H1 (cell line): ENCODE data around the gene TNS3. TPM values are rescaled to one million over a fixed set of nuclear protein-coding genes. Genes with fewer than 3 reads are reported as not detected.

ENCODE experiments used
- CTCF ChIA-PET: fragments of 300-600 bp; sonication (Branson Sonifier 250); formaldehyde crosslinking; loops from one replicate; lab custom pipeline; 2021; ENCODE audit not compliant: partially characterized antibody; lab: Charles Lee
- POLR2A ChIA-PET: fragments of 300-600 bp; sonication (Branson Sonifier 250); formaldehyde crosslinking; loops from one replicate; lab custom pipeline; 2021; ENCODE audit warnings: inconsistent platforms; ENCODE audit not compliant: partially characterized antibody; lab: Charles Lee
- DNase-seq, 2 experiments: peaks; one replicate each; pipeline versions ENCODE4 v3.0.0 to v3.0.0-alpha.2; 2010 to 2022; ENCODE audit warnings: low spot score in 2 of 2, low read depth in 1 of 2, mixed read lengths in 1 of 2
- FAIRE-seq: peaks from 2 replicates; lab custom pipeline; 2011; peaks lifted over from hg19 to GRCh38; lab: Jason Lieb, UNC
- H2AFZ ChIP-seq: 2 replicates; pipeline ENCODE4 v1.8.1; 2012; ENCODE audit warnings: low read length, inconsistent platforms
- H2AK5ac ChIP-seq: 2 replicates; pipeline ENCODE4 v1.6.1; 2013; ENCODE audit warnings: low read depth, low read length
- H2BK120ac ChIP-seq: replicated peaks from 2 replicates; pipeline ENCODE3; 2013; ENCODE audit warnings: low read depth, low read length, inconsistent platforms
- H2BK12ac ChIP-seq: 2 replicates; pipeline ENCODE4 v1.6.1; 2013; ENCODE audit warnings: low read depth, low read length
- H2BK15ac ChIP-seq: 2 replicates; pipeline ENCODE4 v1.6.1; 2013; ENCODE audit warnings: low read length
- H2BK20ac ChIP-seq: 2 replicates; pipeline ENCODE4 v1.6.1; 2013; ENCODE audit warnings: low read length
- H2BK5ac ChIP-seq: 2 replicates; pipeline ENCODE4 v1.6.1; 2013; ENCODE audit warnings: low read depth, low read length
- H3K14ac ChIP-seq: 2 replicates; pipeline ENCODE4 v1.6.1; 2013; ENCODE audit warnings: inconsistent platforms; ENCODE audit not compliant: insufficient read length
- H3K18ac ChIP-seq: 2 replicates; pipeline ENCODE4 v1.6.1; 2013; ENCODE audit warnings: low read length; ENCODE audit errors: extremely low read depth
- H3K23ac ChIP-seq: 2 replicates; pipeline ENCODE4 v1.6.1; 2013; ENCODE audit warnings: inconsistent platforms; ENCODE audit not compliant: insufficient read length
- H3K23me2 ChIP-seq: 2 replicates; pipeline ENCODE4 v1.6.1; 2013; ENCODE audit warnings: low read depth, low read length
- H3K27ac ChIP-seq: 2 replicates; pipeline ENCODE4 v1.6.1; 2011; ENCODE audit warnings: low read depth, low read length, inconsistent platforms
- H3K27me3 ChIP-seq, 4 experiments: replicated peaks in 1 of 4; 1 replicate in 1 of 4; 2 replicates in 3 of 4; pipeline versions ENCODE4 v1.6.1 to v1.8.1; 2011 to 2013; ENCODE audit warnings: low read length in 3 of 4, mild to moderate bottlenecking in 3 of 4, inconsistent platforms in 2 of 4, mixed read lengths in 2 of 4, moderate library complexity in 1 of 4; ENCODE audit not compliant: control insufficient read depth in 3 of 4, insufficient read depth in 3 of 4; ENCODE audit errors: extremely low read depth in 1 of 4
- H3K36me3 ChIP-seq, 4 experiments: 2 replicates each; pipeline versions ENCODE4 v1.6.1 to v1.8.1; 2011 to 2013; ENCODE audit warnings: mild to moderate bottlenecking in 4 of 4, low read length in 3 of 4, moderate library complexity in 2 of 4, control low read depth in 1 of 4, inconsistent platforms in 1 of 4; ENCODE audit not compliant: insufficient read depth in 4 of 4, control insufficient read depth in 2 of 4
- H3K4ac ChIP-seq: replicated peaks from 2 replicates; pipeline ENCODE3; 2013; ENCODE audit warnings: low read length, low read depth, mixed read lengths, inconsistent platforms; ENCODE audit not compliant: insufficient read length
- H3K4me1 ChIP-seq, 4 experiments: replicated peaks in 1 of 4; 1 replicate in 1 of 4; 2 replicates in 3 of 4; pipeline versions ENCODE4 v1.6.1 to v1.8.1; 2011 to 2013; ENCODE audit warnings: low read length in 3 of 4, inconsistent platforms in 2 of 4, mixed read lengths in 1 of 4; ENCODE audit not compliant: insufficient read depth in 4 of 4, control insufficient read depth in 3 of 4
- H3K4me2 ChIP-seq, 2 experiments: 2 replicates each; pipeline versions ENCODE4 v1.6.1 to v1.8.1; 2011 to 2013; ENCODE audit warnings: low read depth in 2 of 2, low read length in 2 of 2, control low read depth in 1 of 2, inconsistent platforms in 1 of 2, mild to moderate bottlenecking in 1 of 2; ENCODE audit not compliant: insufficient read depth in 1 of 2
- H3K4me3 ChIP-seq, 4 experiments: fragments of 200-600, 300-600 bp in 1 of 4; sonication (generic), shearing (Covaris generic), sonication (Bioruptor Twin) in 1 of 4; 2 replicates each; pipeline versions ENCODE4 v1.5.1 to v1.8.1; 2011 to 2016; ENCODE audit warnings: low read length in 4 of 4, low read depth in 3 of 4, control low read depth in 2 of 4, inconsistent platforms in 2 of 4, mild to moderate bottlenecking in 2 of 4, mixed read lengths in 1 of 4, moderate library complexity in 1 of 4; ENCODE audit not compliant: insufficient read depth in 2 of 4; ENCODE audit errors: extremely low read depth in 1 of 4
- H3K56ac ChIP-seq: replicated peaks from 2 replicates; pipeline ENCODE3; 2013; ENCODE audit warnings: low read depth, mild to moderate bottlenecking, mixed read lengths, low read length, inconsistent platforms; ENCODE audit not compliant: insufficient read length
- H3K79me1 ChIP-seq: 2 replicates; pipeline ENCODE4 v1.6.1; 2013; ENCODE audit warnings: low read depth, low read length, control low read depth
- H3K79me2 ChIP-seq, 2 experiments: 2 replicates each; pipeline versions ENCODE4 v1.6.1 to v1.8.1; 2012 to 2013; ENCODE audit warnings: low read length in 2 of 2, mild to moderate bottlenecking in 2 of 2, inconsistent platforms in 1 of 2; ENCODE audit not compliant: insufficient read depth in 2 of 2, control insufficient read depth in 1 of 2
- H3K9ac ChIP-seq, 4 experiments: replicated peaks in 1 of 4; 1 replicate in 1 of 4; 2 replicates in 3 of 4; pipeline versions ENCODE4 v1.6.1 to v1.8.1; 2011 to 2013; ENCODE audit warnings: low read depth in 3 of 4, low read length in 3 of 4, control low read depth in 2 of 4, mild to moderate bottlenecking in 2 of 4, moderate library complexity in 2 of 4, inconsistent platforms in 1 of 4; ENCODE audit errors: extremely low read depth in 1 of 4
- H3K9me3 ChIP-seq, 2 experiments: 2 replicates each; pipeline versions ENCODE4 v1.6.1 to v1.8.1; 2012 to 2013; ENCODE audit warnings: mild to moderate bottlenecking in 2 of 2, moderate library complexity in 2 of 2, control low read depth in 1 of 2, inconsistent platforms in 1 of 2, low read depth in 1 of 2, low read length in 1 of 2, mixed read lengths in 1 of 2; ENCODE audit not compliant: insufficient read depth in 2 of 2
- H4K20me1 ChIP-seq, 2 experiments: replicated peaks in 1 of 2; 2 replicates each; pipeline versions ENCODE3 to v1.8.1; 2011 to 2013; ENCODE audit warnings: inconsistent platforms in 2 of 2, low read length in 2 of 2, mild to moderate bottlenecking in 1 of 2; ENCODE audit not compliant: insufficient read depth in 2 of 2, control insufficient read depth in 1 of 2
- H4K5ac ChIP-seq: 2 replicates; pipeline ENCODE4 v1.6.1; 2013; ENCODE audit warnings: low read length, low read depth, mixed read lengths, inconsistent platforms; ENCODE audit not compliant: insufficient read length
- H4K8ac ChIP-seq: 2 replicates; pipeline ENCODE4 v1.8.0; 2013; ENCODE audit warnings: mild to moderate bottlenecking, moderate library complexity, low read length, inconsistent platforms; ENCODE audit not compliant: insufficient read depth; ENCODE audit errors: extremely low read depth
- H4K91ac ChIP-seq: replicated peaks from 2 replicates; pipeline ENCODE3; 2013; ENCODE audit warnings: low read length, mixed read lengths, inconsistent platforms; ENCODE audit not compliant: insufficient read length
- ATF2 ChIP-seq: IDR thresholded peaks from 2 replicates; pipeline ENCODE4 v1.6.1; 2012; ENCODE audit warnings: low read length, inconsistent platforms
- CHD1 ChIP-seq: IDR thresholded peaks from 2 replicates; pipeline ENCODE4 v1.6.1; 2012; ENCODE audit warnings: low read depth, low read length, improper control_type of control experiment
- POU5F1 ChIP-seq: IDR thresholded peaks from 2 replicates; pipeline ENCODE4 v1.6.1; 2011; ENCODE audit warnings: low read depth, mild to moderate bottlenecking, low read length, moderate library complexity
- RAD21 ChIP-seq, 2 experiments: IDR thresholded peaks in 1 of 2; conservative IDR thresholded peaks in 1 of 2; 2 replicates each; pipeline ENCODE4 v1.6.1; 2011; ENCODE audit warnings: low read depth in 2 of 2, low read length in 2 of 2, improper control_type of control experiment in 1 of 2, inconsistent platforms in 1 of 2, mild to moderate bottlenecking in 1 of 2, moderate library complexity in 1 of 2
- SIN3A ChIP-seq, 2 experiments: IDR thresholded peaks in 1 of 2; conservative IDR thresholded peaks in 1 of 2; 2 replicates each; pipeline ENCODE4 v1.6.1; 2011 to 2012; ENCODE audit warnings: low read length in 2 of 2, improper control_type of control experiment in 1 of 2, low read depth in 1 of 2, mild to moderate bottlenecking in 1 of 2
- WGBS, 2 experiments: shearing (Covaris generic) in 1 of 2; methylation state at CpG; one replicate each; pipeline versions ENCODE4 v1.1.6 to v1.1.7; 2013 to 2015; ENCODE audit warnings: low lambda C conversion rate in 2 of 2, mixed read lengths in 2 of 2, inconsistent platforms in 1 of 2, low coverage in 1 of 2, missing lambda C conversion rate in 1 of 2; ENCODE audit not compliant: insufficient replicate concordance in 2 of 2, insufficient coverage in 1 of 2, insufficient read length in 1 of 2; ENCODE audit errors: extremely low coverage in 1 of 2, missing lambda C conversion rate in 1 of 2; 5-methylcytosine and 5-hydroxymethylcytosine counted together
- polyA plus RNA-seq, 7 experiments: library from polyadenylated mRNA; depleted of rRNA in 3 of 7; stranded (reverse) in 5 of 7; unstranded in 2 of 7; fragments of >200 nt in 5 of 7; fragments of 200-250 nt in 2 of 7; gene quantifications; 1 replicate in 5 of 7; 2 replicates in 1 of 7; 4 replicates in 1 of 7; pipeline versions ENCODE4 v1.2.1 to v1.2.3, GENCODE V29; 2011 to 2013; ENCODE audit warnings: missing spikeins in 2 of 7, mixed read lengths in 2 of 7
- total RNA-seq: library from RNA; stranded (reverse); fragmentation: NEBNext Ultra II Directional; extraction: Animal tissue kit (Norgen Biotek cat#: 25700); gene quantifications from 2 replicates; pipeline ENCODE4 v1.2.1, GENCODE V29; 2021
- TF ChIP-seq, protein P1 (sequence below), 3 experiments: IDR thresholded peaks; 1 replicate in 2 of 3; 2 replicates in 1 of 3; pipeline versions ENCODE4 v1.5.1 to v1.6.1; 2011; ENCODE audit warnings: low read length in 3 of 3, mild to moderate bottlenecking in 3 of 3, inconsistent platforms in 2 of 3, low read depth in 1 of 3, moderate library complexity in 1 of 3; ENCODE audit not compliant: insufficient read depth in 1 of 3; ENCODE audit errors: control extremely low read depth in 1 of 3

The TNS3 gene
- total and polyA plus RNA-seq, 2 of the 8 experiments (the other 6 are each of a cell fraction or from before 2014, with no cell fraction given): 11.9 to 24.2 TPM

DNA sequence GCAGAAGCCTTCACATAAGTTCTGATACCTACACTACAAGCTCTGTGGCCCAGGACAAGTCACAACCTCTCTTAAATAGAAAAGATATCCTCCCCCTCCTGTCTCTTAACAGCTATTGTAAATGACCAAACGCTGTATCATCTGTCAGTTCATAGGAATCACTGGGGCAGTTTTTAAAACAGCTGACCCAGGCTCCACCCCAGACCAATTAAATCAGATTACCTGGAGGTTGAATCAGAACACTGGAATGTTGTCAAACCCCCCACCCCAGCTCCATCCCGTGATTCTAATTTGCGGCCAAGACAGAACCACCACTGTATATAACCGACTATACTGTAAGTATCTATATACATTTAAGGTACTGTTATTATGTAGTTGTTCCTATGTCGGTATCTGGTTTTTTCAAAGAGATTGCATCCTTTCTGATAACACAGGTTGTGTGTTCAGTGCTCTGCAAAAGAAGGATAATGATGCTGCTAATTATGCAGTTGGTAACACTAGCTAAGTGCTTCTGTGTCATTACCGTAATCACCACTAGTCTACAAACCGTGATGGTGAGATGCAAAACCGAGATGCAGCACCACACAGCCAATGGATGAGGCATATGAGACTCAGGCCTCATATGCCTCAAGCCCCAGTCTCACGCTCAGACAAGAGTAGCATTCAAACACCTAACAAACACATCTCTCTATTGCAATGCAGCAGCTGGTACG, 47.4 kb downstream of the TNS3 start:
- H3K4ac ChIP-seq: no peak overlapping the region
- ChIA-PET CTCF (interaction anchor here (0.6 to 3.5 kb wide), 29 partner anchors 8 to 1894 kb away, joined by 3 to 20 read pairs (median 4); partner anchors contain the start of gene TNS3), POLR2A (interaction anchor here (0.7 kb wide), 1 partner anchor 47 kb away, joined by 3 read pairs; no protein-coding TSS in a partner anchor)
- H3K23ac ChIP-seq: no peak overlapping the region
- H3K14ac ChIP-seq: no peak overlapping the region
- no peak overlapping the region for H4K91ac ChIP-seq
- 81% methylated on average over 10 of the region's 10 CpGs; no CpG with 5 or more reads in 1 of the 2 experiments for WGBS, 2 experiments
- no peak overlapping the region for H2BK20ac ChIP-seq
- no peak for DNase-seq
- no peak overlapping the region for H3K4me3 ChIP-seq
- H3K27ac ChIP-seq: no peak overlapping the region
- H2BK12ac ChIP-seq: no peak overlapping the region
- H3K4me1 ChIP-seq: peaks cover 13 to 28% (median 19%) of the 10 kb centered on the region in 4 experiments
- no peak overlapping the region for H2AK5ac ChIP-seq
- no peak overlapping the region for H4K5ac ChIP-seq
- peak overlapping the region in 1 of 2 experiments; percentile 94; a peak in 1 of 4 replicates for H3K4me2 ChIP-seq
- H3K23me2 ChIP-seq: peaks cover 11% of the 10 kb centered on the region
- H2AFZ ChIP-seq: no peak overlapping the region
- H3K79me2 ChIP-seq: peaks cover 0 to 29% of the 10 kb centered on the region in 2 experiments; a peak in 2 of 4 replicates
- no peaks in the 10 kb centered on the region for H3K36me3 ChIP-seq
- H3K18ac ChIP-seq: no peak overlapping the region
- no peak overlapping the region for H3K56ac ChIP-seq
- peak; percentile 7 for FAIRE-seq
- no peak overlapping the region for H4K8ac ChIP-seq
- H3K27me3 ChIP-seq: peaks cover 0 to 14% (median 12%) of the 10 kb centered on the region in 4 experiments; a peak in 5 of 7 replicates
- H3K9ac ChIP-seq: no peak overlapping the region
- peaks cover 2 to 9% of the 10 kb centered on the region in 2 experiments for H4K20me1 ChIP-seq
- peaks cover 4% of the 10 kb centered on the region; the same call in 1 of the 2 replicates for H3K79me1 ChIP-seq
- H3K9me3 ChIP-seq: peaks cover 0 to 7% of the 10 kb centered on the region in 2 experiments; a peak in 1 of 4 replicates
- H2BK15ac ChIP-seq: no peak overlapping the region
- no peak overlapping the region for H2BK120ac ChIP-seq
- H2BK5ac ChIP-seq: no peak overlapping the region
- TF ChIP-seq CHD1: no peak
- TF ChIP-seq POU5F1: no peak
- TF ChIP-seq SIN3A (conservative IDR thresholded peaks at IDR 0.05 in 1 of 2, IDR thresholded peaks at IDR 0.05 in 1 of 2; ENCODE audit: low read depth in 1 of 2, low read length in 2 of 2): no peak
- TF ChIP-seq, protein P1, sequence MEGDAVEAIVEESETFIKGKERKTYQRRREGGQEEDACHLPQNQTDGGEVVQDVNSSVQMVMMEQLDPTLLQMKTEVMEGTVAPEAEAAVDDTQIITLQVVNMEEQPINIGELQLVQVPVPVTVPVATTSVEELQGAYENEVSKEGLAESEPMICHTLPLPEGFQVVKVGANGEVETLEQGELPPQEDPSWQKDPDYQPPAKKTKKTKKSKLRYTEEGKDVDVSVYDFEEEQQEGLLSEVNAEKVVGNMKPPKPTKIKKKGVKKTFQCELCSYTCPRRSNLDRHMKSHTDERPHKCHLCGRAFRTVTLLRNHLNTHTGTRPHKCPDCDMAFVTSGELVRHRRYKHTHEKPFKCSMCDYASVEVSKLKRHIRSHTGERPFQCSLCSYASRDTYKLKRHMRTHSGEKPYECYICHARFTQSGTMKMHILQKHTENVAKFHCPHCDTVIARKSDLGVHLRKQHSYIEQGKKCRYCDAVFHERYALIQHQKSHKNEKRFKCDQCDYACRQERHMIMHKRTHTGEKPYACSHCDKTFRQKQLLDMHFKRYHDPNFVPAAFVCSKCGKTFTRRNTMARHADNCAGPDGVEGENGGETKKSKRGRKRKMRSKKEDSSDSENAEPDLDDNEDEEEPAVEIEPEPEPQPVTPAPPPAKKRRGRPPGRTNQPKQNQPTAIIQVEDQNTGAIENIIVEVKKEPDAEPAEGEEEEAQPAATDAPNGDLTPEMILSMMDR (IDR thresholded peaks at IDR 0.05; ENCODE audit: control extremely low read depth in 1 of 3, insufficient read depth in 1 of 3, low read depth in 1 of 3, low read length in 3 of 3): peak in 1 of 3 experiments; percentile 49; a peak in 1 of 4 replicates
- TF ChIP-seq ATF2: no peak
- peak; percentile 32 to 42; a peak in 3 of 4 replicates for TF ChIP-seq RAD21 (IDR thresholded peaks at IDR 0.05 in 1 of 2, conservative IDR thresholded peaks at IDR 0.05 in 1 of 2; ENCODE audit: low read depth in 2 of 2, low read length in 2 of 2)
